GM21367 (cell line): Measurements from ENCODE around the gene NEK6.

Experiments
- ATAC-seq: cut with Tn5 transposase; IDR thresholded peaks from one replicate; pipeline ENCODE4 v1.9.1; 2021; ENCODE audit not compliant: unreplicated experiment

Gene NEK6

GRCh38 chr9:124339603-124340146 is 81.9 kb downstream of the NEK6 start:
- no peak for ATAC-seq

GRCh38 chr9:124340219-124341069 is 82.7 kb downstream of the NEK6 start:
- ATAC-seq, result no peak

GRCh38 chr9:124341455-124342170 is 83.9 kb downstream of the NEK6 start:
- no peak for ATAC-seq

GRCh38 chr9:124342402-124342775 is 84.6 kb downstream of the NEK6 start:
- no peak for ATAC-seq

- no peak for ATAC-seq
Measured at GRCh38 chr9:124342776-124343485, 85.2 kb downstream of the NEK6 start.

- ATAC-seq, result no peak
Measured at GRCh38 chr9:124343533-124344290, 86.0 kb downstream of the NEK6 start.

- ATAC-seq, result no peak
Measured at GRCh38 chr9:124344291-124345050, 86.7 kb downstream of the NEK6 start.

GRCh38 chr9:124345063-124345462 is 87.3 kb downstream of the NEK6 start:
- ATAC-seq, result no peak

GRCh38 chr9:124345751-124346281 is 88.1 kb downstream of the NEK6 start:
- no peak for ATAC-seq

- ATAC-seq, result no peak
Measured at GRCh38 chr9:124346347-124347163, 88.8 kb downstream of the NEK6 start.

- no peak for ATAC-seq
Measured at GRCh38 chr9:124347206-124347967, 89.6 kb downstream of the NEK6 start.

- no peak for ATAC-seq
Measured at GRCh38 chr9:124347968-124348358, 90.2 kb downstream of the NEK6 start.

GRCh38 chr9:124348363-124348762 is 90.6 kb downstream of the NEK6 start:
- no peak for ATAC-seq

GRCh38 chr9:124348831-124349230 is 91.1 kb downstream of the NEK6 start:
- no peak for ATAC-seq

- no peak for ATAC-seq
Measured at GRCh38 chr9:124349267-124349666, 91.5 kb downstream of the NEK6 start.

GRCh38 chr9:124349675-124350493 is 92.1 kb downstream of the NEK6 start:
- ATAC-seq, result no peak
